K562 (cell line): ENCODE data around the gene SH3D19.

Source experiments
- MTF1 ChIP-seq: fragments of 250-450 bp; sonication (Bioruptor Pico); IDR thresholded peaks from 2 replicates; pipeline ENCODE4 v1.9.0; 2021; ENCODE audit warnings: moderate library complexity, mild to moderate bottlenecking, inconsistent platforms, borderline replicate concordance
- TF ChIP-seq, protein P1 (sequence below), 3 experiments: IDR thresholded peaks in 2 of 3; conservative IDR thresholded peaks in 1 of 3; 2 replicates each; pipeline ENCODE4 v1.5.1; 2011 to 2012; ENCODE audit warnings: low read length in 3 of 3, mild to moderate bottlenecking in 3 of 3, control low read depth in 2 of 3, improper control_type of control experiment in 1 of 3, inconsistent platforms in 1 of 3, low read depth in 1 of 3, mixed read lengths in 1 of 3, moderate library complexity in 1 of 3; ENCODE audit not compliant: insufficient read depth in 2 of 3

DNA sequence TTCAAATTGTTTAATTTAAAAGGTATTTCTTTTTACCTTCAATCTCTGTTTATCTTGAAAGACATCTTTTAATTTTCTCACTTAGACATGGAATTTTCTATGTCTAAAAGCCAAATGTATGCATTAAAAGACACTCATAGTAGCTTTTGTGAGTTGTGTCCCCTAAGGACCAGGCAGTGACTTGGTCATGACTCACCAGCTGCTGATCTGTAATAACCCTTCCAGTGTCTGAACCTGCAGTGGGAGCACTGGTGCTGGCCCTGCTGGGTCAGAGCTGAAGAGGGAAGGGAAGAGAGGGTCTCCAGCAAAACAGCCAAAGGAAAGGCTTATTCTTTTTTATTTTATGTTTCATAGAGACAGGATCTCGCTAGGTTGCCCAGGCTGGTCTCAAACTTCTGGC lies 31.1 kb upstream of the SH3D19 start:
- TF ChIP-seq, protein P1, sequence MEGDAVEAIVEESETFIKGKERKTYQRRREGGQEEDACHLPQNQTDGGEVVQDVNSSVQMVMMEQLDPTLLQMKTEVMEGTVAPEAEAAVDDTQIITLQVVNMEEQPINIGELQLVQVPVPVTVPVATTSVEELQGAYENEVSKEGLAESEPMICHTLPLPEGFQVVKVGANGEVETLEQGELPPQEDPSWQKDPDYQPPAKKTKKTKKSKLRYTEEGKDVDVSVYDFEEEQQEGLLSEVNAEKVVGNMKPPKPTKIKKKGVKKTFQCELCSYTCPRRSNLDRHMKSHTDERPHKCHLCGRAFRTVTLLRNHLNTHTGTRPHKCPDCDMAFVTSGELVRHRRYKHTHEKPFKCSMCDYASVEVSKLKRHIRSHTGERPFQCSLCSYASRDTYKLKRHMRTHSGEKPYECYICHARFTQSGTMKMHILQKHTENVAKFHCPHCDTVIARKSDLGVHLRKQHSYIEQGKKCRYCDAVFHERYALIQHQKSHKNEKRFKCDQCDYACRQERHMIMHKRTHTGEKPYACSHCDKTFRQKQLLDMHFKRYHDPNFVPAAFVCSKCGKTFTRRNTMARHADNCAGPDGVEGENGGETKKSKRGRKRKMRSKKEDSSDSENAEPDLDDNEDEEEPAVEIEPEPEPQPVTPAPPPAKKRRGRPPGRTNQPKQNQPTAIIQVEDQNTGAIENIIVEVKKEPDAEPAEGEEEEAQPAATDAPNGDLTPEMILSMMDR (IDR thresholded peaks at IDR 0.05 in 2 of 3, conservative IDR thresholded peaks at IDR 0.05 in 1 of 3; ENCODE audit: insufficient read depth in 2 of 3, low read depth in 1 of 3, low read length in 3 of 3) = no peak
- no peak for TF ChIP-seq MTF1 (CRISPR knock-in tag)
